KG1 (cell line): ENCODE data around the gene SH3D19.
"Not testable (repeated sequence)": the region's sequence is repeated elsewhere in the genome, so short reads cannot be mapped to it uniquely, and the experiment has no call there.

Experiments used
- DNase-seq: peaks from one replicate; lab custom pipeline; 2025; lab: John Stamatoyannopoulos, UW

Gene SH3D19

DNA sequence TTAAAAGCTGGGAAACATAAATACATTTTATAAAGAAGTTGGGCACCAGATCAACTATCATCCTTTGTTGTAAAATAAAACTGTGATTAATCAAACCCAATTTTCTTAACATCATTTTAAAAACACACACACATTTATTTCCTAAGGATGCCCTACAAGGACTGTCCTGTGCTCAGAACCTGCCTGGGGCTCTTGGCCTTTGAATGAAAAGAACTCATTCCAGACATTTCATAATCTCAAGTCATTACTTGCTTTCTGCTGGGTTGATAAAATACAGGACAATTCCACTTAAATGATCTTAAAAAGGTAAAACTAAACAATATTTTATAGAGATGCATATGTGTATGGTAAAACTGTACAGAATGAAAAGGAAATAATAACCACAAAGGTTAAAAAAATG is 2.8 kb downstream of the SH3D19 start:
- no peak for DNase-seq

DNA sequence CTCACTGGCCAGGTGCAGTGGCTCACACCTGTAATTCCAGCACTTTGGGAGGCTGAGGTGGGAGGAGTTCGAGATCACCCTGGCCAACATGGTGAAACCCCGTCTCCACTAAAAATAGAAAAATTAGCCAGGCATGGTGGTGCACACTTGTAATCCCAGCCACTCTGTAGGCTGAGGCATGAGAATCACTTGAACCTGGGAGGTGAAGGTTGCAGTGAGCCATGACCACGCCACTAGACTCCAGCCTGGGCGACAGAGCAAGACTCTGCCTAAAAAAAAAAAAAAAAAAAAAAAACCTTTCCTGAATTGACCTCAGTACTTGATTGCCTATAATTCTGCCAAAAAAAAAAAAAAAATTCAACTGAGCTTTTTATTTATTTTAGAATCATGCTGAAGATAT is 3.2 kb downstream of the SH3D19 start:
- DNase-seq, result not testable (repeated sequence)

DNA sequence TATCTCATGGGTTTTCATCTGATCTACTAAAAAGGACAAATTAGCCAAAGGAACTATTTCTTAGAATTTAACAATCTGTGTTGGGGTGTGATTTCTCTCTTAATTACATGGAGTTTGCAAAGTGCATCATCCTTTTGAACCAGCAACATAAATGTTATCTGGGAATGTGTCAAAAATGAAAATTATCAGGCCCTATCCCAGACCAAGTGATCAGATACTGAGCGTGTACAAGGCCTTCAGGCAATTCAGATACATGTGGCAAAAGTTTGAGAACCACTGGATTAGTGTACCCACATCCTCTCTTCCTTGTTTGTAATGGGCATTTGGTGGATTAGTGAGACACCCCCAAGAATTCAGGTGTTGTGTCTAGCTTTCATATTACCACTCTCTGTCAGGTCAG is 3.8 kb downstream of the SH3D19 start:
- DNase-seq, result no peak

DNA sequence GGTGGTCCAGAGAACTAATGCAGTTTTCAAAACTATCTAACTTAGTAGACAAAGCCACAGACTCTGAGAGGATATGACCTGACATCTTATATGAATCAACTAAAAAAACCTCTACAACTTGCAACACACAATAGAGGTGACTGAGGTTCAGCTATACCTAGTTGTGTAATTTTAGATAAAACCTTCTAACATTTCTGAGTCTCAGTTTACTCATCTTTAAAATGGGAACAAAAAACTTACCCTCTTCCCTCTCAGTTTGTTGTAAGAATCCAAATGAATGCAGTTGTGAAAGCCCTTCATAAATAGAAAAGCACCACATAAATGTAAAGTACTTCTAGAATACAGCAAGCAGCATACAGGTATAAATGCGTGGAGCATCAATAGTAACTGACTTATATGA is 5.9 kb downstream of the SH3D19 start:
- no peak for DNase-seq

DNA sequence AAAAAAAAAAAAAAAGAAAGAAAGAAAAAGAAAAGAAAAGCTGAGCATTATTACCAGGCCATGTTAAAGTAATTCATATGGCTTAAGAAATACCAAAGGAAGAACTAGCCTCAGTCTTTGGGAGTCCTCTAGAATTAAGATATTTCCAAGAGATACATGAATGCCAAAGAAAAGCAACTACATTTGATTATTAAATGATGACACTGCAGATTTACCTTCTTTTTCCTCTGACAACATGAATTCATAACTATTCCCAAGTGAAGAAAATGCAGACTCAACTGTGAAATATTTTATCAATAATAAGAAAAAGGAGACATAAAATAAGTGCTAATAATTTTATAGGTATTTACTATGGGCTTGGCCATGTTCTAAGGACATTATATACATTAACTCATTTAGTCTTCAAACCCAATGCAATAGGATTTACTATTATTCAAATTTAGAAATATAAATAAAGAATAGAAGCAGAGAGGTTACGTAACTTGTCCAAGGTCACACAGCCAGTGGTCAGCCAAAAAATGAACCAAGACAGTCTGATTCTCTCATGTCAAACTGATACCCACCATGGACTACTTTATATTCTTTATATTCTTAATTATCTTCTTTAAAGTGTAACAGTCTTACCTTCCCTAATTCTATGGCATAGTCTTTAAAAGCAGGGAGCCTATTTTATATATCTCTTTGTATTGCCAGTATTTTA is 6.9 kb downstream of the SH3D19 start:
- DNase-seq, result no peak

DNA sequence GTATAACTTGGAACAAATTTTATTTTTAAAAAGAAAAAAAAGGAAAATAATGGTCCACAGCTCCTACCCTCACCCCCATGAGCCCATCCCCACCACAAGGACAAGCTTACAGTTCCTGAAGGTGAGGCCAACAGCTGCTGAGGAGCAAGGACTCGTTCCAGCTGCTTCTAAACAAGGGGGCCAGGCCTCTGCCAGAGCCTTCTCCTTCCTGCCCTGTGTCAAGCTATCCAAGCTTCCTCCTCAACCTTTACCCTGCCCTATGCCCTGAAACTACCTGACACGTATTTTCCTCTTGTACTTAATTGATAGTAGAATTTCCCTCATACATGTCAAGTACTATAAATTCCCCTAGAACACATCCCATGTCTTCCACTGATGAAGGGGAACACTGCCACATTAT is 8.8 kb downstream of the SH3D19 start:
- DNase-seq, result no peak

DNA sequence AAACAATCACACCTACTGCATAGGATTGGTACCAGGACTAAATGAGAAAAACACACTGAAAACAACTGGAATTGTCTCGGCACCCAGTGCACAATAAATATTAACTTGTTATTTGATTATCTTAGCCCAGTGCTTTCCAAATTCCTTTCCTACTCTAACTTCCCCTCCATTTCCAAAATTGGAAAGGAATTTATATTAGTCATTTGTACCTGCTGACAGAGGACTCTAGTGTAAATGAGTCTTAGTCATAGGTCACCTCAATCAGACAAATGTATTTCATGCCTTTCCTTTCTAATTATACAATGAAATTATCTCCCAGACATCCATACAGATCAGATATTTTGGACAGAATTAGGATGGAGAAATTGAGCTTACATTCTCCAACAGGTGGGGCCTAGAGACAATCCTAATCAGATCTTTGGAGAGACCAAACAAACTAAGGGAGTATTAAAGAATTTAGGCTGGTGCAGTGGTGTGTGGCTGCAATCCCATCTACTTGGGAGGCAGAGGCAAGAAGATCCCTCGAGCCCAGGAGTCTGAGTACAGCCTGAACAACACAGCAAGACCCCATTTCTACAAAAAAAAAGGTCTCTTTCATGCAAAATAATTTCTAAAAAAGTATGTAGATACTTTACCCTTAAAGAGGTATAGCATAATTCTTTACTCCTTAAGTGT is 10.1 kb downstream of the SH3D19 start:
- no peak for DNase-seq

DNA sequence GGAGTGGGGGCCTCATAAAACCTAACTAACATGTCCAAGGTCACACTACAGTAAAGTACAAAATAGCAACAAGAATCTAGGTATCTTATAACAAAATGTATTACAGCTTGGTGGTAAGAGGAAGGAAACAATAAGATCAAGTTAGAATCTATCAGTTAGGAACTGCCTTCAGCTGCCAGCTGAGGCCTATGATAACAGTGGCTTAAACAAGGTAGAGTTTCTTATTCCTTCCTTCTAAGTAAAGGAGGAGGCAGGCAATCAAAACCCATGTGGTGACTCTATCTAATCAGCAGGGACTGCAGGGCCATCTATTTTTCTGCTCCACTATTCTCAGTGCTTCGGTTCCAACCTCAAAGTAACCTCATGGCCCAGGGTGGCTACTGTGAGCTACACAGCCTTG is 10.9 kb downstream of the SH3D19 start:
- DNase-seq, result no peak

DNA sequence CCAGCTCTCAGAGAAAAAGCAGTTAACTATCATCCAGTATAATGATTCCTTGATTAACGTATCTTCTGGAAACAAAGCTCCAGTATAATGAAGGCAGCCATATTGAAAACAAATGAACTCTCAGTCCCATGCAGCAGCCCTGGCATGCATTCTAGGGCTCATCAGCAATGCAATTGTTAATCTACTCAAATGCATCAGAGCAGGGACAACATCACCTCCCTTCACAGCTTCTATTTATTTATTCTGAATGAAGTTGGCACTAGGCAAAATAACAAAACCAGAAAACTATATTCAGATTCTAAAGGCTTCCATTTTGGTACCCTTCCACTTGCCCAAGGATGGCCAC is 11.4 kb downstream of the SH3D19 start:
- no peak for DNase-seq

DNA sequence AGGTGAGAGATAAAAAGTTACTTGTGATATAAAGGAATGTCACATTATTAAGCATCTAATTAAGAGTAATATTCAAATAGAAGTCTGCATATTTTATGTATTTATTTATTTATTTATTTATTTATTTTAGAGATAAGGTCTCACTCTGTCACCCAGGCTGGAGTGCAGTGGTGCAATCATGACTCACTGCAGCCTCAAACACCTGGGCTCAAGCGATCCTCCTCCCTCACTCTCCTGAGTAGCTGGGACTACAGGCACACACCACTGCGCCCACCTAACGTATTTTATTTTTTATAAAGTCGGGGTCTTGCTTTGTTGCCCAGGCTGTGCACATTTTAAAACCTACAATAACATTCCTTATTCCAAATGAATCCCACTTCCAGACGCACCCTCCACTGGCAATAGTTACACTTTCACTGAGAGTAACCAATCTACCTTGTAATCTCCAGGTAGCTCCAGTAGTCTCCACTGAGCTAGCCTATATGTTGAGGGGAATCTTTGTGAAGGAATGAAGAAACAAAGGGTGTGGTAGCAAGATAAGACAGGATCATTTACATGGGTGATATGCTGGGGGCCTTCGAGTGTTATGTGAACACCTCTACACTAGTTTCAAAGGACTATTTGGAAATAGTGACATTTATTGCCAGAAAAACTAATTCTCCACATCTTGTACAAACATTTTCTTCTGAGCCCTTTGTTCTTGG is 11.9 kb downstream of the SH3D19 start:
- DNase-seq, result no peak

DNA sequence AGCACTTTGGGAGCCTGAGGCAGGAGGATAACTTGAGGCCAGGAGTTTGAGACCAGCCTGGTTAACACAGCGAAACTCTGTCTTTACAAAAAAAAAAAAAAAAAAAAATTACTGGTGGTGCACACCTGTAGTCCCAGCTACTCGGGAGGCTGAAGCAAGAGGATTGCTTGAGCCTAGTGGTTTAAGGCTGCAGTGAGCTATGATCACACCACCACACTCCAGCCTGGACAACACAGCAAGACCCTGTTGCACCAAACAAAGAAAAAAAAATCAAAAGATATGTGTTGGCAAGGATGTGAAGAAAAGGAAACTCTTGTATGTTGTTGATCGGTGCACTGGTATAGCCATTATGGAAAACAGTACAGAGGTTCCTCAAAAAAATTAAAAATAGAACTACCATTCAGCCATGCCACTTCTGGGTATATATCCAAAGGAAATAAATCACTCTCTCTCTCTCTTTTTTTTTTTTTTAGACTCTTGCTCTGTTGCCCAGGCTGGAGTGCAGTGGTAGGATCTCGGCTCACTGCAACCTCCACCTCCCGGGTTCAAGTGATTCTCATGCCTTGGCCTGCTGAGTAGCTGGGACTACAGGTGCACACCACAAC is 15.2 kb downstream of the SH3D19 start:
- DNase-seq, result no peak

DNA sequence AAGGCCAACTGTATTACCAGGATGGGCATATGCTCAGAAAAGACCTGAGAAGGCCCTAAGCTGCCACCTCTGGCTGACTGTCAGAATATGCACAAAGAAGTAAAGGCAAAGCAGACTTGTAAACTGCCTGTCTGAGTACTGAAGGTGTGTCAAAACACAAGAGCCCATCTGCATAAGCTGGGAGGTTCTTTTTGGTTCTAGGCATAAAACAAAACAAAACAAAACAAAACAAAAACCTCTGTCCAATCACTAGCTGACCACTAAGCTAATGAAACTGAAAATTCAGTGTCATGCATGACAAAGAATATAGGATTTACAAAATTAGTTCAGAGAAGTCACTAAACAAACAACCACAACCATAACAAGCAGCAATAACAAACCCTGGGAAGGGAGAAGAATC is 20.6 kb downstream of the SH3D19 start:
- DNase-seq, result no peak

DNA sequence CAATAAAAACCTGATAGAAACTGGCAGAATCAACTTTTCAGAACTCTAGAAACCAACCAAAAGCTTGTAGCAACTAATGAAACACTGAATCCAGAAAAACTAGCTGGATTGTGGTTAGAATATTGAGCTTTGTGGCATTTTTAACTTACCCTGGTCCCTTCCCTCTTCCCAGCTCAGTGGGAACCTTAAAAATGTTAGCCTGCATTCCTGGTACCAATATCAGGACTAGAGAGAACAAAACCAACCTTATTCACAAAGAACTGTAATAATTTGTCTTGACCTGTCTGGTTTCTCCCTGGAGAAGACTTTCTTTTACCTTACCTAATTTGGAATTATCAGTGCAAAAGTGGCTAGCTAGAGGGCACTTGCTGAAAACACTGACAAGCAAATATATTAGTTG is 21.2 kb downstream of the SH3D19 start:
- DNase-seq, result no peak

DNA sequence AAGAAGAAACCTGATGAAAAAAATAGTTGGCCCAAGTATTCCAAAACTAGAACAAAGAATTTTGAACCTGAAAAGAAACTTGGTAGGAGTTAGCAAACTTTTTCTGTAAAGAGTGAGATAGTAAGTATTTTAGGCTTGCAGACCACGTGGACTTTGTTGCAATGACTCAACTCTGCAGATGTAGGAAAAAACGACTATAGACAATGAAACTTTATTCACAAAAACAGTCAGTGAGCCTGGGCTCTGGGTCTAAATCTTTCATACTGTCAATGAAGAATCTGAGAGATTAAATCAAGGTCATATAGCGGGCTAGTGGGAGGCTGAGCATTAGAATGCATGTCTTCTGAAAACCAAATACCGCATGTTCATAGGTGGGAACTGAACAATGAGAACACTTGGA is 23.0 kb downstream of the SH3D19 start:
- DNase-seq, result no peak

DNA sequence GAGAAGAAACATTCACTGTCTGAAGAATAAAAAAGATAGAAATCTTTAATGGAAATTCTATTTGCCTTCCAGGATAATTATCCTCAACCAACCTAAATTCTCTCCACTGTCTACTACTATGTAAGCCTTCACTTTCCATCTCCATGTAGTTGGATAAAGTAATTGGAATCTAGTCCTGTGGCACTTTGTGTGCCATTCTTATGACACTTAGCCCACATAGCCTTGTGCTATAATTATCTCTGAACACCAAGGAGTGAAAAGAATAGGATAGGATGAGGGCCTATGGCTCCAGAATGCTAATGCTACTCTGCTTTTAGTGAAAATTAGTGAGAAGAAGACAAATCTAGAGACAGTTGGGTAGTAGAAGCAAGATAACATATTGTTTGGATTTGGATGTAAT is 28.2 kb downstream of the SH3D19 start:
- DNase-seq, result no peak

DNA sequence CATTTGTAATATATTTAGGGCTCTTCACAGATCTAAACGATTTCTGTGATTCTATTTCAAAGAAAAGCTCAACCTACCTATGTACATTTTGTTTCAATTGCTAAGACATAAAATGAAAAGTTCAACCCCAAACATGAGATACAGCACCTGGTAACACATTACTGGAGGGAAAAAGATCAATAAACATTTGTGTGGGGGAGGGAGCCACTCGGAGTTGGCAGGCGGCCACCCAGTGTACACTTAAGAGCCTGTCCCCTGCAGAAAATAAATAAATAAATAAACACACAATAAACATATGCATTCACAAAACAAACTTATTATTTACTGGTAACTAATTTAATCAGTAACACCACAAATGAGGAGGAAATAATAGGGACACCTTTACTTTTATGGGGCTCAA is 29.2 kb downstream of the SH3D19 start:
- no peak for DNase-seq

DNA sequence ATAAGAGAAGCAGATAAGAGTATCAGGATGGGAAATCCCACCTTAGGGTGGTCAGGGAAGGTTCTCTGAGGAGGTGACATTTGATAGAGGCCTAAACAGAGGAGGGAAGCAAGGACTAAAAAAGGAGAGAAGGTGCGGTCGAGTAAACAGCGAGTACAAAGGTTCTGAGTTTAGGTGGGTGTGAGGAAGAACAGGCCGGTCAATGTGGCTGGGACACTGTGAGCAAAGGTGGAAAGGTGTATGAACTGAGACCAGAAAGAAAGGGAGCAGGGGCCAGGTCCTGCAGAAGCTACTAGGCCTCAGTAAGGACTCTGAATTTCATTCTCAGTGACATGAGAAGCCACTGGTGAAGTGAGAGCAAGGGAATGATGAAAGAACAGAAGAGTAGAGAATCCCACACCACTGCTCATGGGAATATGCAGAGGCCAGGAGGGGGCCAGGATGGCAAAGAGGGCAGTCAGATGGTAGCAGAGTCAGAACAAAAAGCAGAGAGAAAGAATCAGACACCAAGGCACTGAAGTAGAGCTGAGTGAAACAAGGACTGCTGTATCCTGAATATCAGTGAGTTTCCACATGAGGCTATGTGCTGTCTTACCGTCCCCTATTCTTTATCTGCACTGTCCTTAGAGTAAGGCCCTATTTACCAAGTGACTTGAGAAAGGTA is 30.4 kb downstream of the SH3D19 start:
- no peak for DNase-seq

DNA sequence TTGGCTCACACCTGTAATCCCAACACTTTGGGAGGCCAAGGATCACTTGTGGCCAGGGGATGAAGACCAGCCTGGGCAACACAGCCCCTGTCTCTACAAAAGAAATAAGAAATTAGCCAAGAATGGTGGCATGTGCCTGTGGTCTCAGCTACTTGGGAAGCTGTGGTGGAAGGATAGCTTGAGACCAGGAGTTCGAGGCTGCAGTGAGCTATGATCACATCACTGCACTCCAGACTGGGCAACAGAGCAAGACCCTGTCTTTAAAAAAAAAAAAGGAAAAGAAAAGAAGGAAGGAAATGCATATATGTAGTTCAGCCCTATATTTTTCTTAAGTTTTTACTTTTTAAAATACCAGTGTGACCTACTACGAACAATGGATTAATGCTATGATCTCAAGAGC is 33.4 kb downstream of the SH3D19 start:
- no peak for DNase-seq

DNA sequence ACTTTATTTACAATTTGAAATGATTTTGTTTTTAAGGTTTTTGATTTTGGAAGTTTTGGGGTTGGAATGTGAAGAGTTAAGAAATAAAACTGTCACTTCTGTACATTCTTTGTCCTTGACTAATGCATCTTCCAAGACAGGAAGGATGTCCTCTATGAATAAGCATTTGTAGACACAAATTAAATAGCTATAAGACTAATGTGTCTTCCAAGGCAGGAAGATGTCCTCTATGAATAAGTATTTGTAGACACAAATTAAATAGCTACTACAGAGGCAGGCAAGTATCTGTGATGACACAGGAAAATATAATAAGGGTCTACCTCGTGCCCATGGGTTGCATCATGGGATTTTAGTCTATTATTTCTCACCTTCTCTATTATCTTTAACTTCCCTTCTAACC is 33.9 kb downstream of the SH3D19 start:
- no peak for DNase-seq

DNA sequence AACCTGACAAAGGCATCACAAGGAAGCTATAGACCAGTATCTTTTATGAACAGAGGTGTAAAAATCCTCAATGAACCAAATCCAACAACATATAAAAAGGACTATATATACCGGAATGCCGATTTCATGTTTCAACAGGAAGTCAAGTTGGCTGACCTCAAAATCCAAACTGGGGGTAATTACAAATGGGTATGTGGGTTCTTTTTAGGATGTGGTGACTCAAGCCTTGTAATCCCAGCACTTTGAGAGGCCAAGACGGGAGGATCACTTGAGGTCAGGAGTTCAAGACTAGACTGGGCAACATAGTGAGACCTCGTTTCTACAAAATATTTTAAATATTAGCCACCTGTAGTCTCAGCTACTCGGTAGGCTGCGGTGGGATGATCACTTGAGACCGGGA is 38.0 kb downstream of the SH3D19 start:
- no peak for DNase-seq

DNA sequence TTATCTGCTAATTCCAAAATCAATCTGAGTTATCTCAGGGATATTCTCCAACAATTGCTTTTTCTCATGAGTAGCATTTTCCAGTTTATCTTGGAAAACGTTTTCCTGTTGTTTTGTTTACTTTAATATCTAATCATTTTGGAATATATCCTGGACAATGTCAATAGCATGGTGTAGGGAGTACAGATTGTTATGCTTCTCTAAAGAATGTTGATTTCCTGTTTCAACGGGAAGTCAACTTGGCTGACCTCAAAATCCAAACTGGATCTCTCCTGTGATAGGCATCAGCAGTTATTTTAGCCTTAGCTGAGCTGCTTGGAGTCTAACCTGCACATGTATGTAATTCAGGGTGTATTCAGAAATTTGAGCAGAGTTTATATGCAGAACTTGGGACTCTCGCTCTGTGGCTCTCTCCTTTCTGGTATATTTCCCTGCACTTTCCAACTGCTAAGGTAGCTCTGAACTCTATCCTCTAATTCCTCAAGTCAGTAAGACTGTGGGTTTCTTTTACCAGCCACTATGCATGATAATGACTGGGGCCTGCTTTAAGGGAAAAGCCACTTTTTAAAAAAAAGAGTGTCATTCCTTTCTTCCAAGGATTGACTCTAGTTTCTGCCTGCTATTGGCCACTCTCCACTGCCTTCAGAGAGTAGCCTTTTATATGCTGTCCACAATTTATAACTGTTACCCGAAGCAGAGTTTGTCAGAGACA is 40.7 kb downstream of the SH3D19 start:
- no peak for DNase-seq
